ENCODE measurements around the gene BIRC7. TPM values are rescaled to one million over a fixed set of nuclear protein-coding genes. Genes with fewer than 3 reads are reported as not detected.

BIRC7 gene
- total RNA-seq, 1 donor from 2014 or later = not detected

DNA sequence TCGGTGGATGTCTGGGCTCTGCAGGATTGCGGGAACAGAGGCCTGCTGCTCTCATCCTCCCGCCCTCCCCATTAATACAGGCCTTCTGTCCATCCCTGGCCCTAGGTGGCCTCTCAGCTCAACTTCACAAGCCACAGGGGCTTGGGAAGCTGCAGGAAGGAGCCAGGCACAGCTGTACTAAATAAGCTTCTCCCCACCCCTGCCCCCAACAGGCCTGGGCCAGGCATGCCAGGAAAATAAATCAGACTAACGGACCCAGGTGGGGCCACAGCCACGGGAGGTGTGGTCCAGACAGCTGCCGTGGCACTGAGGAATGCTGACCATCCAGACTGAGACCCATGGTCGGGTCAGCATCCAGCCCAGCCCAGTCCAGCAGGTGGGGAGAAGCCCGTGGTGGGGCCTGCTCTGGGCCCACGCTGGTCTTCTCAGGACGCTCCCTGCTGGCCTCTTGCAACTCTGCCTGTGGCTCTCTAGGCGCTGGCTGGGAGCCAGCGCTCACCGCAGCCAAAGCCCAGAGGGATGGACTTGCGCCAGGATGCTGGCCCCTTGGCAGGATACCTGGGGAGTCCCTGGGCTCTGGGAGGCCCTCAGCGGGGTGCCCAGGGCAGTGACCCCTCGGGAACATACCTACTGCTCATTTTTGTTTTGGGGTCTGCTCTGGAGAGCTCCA is 11.2 kb upstream of the BIRC7 start:
- DNase-seq (ENCODE audit: low read depth in 2 of 2) = peak; percentile 48 to 52

DNA sequence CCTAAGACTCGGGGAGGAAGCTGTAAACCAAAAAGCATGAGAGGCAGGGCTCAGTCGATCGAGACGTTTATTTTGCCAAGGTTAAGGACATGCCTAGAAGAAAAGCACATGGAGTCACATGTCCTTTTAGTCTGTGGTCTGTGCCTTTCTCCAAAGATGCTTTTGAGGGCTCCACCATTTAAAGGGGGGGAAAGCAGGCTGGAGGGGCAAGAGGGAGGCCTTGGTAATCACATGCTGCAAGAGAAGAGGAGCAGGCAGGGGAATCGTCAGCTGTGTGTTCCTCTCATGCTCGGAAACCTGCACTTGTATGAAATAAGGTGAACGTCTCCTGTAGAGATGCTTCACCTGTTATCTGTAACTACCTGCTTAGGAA is 10.6 kb upstream of the BIRC7 start:
- no peak for DNase-seq (ENCODE audit: low read depth in 2 of 2)

DNA sequence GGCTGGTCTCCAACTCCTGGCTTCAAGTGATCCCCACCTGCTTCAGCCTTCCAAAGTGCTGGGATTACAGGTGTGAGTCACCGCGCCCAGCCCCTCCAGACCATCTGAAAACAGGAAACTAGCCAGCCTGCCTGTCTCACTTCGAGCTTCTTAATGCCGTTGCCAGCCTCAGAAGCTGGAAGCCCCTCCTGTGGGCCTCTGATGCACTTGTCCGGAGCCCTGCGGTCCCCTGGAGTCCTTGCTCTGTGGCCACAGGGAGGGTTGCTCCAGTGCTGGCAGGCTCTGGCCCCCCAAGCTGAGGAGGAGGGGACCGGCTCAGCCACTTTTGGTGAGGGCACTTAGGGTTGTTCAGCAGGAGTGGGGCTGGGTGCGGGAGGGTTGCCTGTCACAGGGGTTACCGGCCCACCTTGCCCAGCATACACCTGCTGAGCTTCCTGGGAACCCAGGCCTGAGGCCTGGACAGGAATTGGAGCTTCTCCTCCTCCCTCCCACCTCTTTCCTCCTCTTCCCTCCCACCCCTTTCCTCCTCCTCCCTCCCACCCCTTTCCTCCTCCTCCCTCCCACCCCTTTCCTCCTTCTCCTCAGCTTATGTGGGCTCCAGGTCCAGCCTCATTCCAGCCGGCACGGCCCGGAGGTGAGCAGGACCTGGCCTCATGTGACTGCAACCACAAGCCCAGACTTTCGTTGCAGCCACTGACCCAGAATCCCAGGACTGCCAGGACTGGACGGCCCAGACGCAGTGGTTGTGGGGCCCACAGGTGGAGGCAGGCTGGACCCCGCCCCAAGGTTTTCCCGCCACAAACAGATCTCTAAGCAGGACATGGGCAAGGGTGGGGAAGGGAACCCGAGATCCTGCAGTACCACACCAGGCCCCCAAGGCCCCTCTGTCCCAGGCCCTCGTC is 9.4 kb upstream of the BIRC7 start:
- no peak for DNase-seq (ENCODE audit: low read depth in 2 of 2)

DNA sequence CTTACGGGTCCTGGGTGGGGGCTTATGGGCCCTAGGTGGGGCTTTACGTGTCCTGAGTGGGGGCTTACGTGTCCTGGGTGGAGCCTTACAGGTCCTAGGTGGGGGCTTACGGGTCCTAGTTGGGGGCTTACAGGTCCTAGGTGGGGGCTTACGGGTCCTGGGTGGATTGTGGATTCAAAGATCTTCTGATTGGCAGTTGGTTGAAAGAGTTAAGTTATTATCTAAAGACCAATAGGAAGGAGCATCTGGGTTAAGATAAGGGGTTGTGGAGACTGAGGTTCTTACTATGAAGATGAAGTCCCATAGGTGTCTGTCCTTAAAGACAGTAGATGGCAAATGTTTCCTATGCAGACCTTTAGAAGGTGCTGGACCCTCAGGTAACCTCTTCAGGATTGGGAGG is 8.4 kb upstream of the BIRC7 start:
- DNase-seq (ENCODE audit: low read depth in 2 of 2) = no peak

DNA sequence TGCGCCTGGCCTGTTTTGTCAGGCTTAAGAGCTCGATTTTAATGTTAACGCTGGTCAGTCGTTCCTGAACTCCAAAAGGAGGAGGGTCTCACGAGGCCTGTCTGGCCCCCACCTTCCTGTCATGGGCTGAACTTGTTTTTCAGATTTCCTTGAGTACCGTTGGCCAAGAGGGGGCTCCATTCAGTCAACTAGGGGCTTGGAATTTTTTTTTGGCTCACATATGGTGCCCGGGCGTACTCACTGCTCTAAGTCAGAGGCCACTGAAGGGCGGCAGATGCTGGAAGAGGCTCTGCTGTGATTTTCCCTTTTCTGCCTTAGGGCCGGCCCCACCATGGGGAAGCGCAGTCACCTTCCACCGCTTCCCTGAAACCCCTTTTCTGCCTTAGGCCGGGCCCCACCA is 6.9 kb upstream of the BIRC7 start:
- DNase-seq (ENCODE audit: low read depth in 2 of 2) = no peak

DNA sequence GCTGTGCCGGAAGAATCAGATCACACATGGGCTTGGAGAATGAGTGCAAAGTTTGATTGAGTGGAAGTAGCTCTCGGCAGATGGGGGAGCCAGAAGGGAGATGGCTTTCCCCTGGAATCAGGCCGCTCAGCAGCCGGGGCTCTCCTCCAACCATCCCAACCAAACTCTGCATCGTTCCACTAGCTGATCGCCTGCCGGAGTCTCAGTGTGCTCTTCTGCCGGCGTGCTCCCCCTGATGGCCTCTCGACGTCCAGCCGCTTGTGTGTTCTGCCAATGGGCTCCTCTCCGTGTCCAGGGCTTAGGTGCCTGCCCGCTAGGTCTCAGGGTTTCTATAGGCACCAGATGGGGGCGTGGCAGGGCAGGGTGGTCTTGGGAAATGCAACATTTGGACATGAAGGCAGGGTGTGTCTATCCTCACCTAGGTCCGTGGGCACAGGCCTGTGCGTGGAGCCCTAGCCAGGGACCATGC is 4.9 kb upstream of the BIRC7 start:
- DNase-seq (ENCODE audit: low read depth in 2 of 2) = peak; percentile 78 to 81

DNA sequence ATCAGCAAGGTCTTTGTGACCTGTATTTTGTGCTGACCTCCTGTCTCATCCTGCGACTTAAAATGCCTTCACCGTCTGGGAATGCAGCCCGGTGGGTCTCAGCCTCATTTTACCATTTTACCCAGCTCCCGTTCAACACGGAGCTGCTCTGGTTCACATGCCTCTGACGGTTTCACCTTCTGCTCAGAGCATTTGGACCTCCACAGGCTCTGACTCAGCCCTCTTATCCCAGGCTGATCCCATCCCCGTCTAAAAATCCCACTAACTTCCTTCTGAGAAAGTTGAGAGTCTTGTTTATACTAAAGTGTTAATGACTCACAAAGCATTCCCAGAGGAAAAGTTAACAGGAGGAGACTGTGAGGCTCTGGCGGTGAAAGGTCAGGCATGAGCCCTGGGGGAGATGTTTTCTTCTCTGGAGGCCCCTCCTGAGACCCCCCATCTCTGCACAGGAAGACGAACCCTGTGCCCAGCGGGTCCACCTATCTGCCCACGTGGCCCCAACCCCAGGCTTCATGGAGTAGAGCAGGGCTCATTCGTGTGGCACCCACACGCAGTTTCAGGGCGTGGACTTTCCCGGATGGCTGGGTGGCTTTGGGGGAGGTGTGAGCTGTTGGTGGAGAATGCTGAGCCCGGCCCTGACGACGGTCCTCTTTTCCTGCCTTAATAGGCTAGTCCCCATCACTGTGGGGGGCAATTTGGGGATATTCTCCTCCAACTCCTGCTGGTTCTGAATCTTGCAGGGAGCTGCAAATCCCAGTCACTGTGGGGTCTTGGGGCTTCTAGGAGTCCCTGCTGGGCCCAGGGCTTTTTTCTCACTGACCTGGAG is 3.3 kb upstream of the BIRC7 start:
- DNase-seq (ENCODE audit: low read depth in 2 of 2) = peak in 1 of 2 donors; percentile 82

DNA sequence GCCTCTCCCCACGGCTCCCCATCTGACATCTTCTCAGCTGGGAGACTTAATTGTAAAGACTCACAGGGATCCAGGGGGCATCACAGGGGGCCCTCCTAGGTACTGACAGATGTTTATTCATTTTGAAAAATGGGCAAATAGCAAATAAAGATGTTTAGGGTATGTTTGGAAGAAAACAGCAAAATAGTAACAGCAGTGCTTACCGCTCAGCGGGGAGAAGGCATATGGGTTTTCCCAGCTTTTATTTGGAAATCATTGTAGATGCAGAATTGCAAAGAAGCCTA is 2.7 kb upstream of the BIRC7 start:
- no peak for DNase-seq (ENCODE audit: low read depth in 2 of 2)

DNA sequence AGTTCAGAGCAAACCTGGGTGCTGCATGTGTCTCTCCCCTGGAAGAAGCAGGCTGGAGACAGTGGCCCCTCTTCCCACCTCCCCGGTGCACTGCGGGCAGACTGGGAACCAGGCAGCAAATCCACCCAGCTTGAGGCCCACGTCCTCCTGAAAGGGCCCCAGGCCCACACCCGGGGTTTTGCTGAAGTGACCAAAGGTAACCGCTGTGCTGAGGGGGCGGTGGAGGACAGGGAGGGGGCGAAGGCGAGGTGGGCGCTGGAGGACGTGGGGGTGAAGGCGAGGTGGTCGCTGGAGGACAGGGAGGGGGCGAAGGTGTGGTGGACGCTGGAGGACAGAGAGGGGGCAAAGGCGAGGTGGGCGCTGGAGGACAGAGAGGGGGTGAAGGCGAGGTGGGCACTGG is 1.8 kb upstream of the BIRC7 start:
- no peak for DNase-seq (ENCODE audit: low read depth in 2 of 2)

DNA sequence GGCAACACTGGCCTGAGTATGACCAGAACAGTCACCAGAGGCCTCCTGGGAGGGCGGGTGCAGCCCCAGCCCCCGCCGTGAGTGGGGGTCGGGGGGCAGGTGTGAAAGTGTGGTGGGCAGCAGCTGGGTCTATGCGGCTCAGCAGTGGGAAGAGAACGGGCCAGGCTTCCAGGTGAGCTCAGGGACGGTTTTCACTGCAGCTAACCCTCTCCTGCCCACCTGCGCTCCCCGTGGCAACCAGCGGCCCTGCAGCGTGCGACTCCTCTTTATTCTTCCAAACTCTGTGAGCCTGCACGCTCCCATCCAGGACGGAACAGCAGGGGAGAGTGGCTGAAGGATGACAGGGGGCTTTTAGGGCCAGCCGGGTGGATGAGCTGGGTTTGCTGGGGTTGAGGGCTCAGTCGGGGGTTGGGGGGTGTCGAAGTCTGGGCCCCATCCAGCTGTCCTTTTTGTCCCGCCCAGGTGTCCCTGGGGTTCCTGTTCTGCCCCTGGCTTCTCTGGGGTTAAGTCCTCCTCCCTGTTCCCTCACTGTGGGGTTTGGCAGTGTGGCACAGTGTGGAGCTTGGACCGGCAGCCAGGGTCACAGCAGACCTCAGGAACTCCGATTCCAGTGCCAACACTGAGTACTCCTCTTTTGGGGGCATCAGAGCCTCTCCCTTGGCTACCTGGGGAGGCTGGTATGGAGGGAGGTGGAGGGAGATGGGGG is 859 bp upstream of the BIRC7 start:
- peak; percentile 15 to 45 for DNase-seq (ENCODE audit: low read depth in 2 of 2)

DNA sequence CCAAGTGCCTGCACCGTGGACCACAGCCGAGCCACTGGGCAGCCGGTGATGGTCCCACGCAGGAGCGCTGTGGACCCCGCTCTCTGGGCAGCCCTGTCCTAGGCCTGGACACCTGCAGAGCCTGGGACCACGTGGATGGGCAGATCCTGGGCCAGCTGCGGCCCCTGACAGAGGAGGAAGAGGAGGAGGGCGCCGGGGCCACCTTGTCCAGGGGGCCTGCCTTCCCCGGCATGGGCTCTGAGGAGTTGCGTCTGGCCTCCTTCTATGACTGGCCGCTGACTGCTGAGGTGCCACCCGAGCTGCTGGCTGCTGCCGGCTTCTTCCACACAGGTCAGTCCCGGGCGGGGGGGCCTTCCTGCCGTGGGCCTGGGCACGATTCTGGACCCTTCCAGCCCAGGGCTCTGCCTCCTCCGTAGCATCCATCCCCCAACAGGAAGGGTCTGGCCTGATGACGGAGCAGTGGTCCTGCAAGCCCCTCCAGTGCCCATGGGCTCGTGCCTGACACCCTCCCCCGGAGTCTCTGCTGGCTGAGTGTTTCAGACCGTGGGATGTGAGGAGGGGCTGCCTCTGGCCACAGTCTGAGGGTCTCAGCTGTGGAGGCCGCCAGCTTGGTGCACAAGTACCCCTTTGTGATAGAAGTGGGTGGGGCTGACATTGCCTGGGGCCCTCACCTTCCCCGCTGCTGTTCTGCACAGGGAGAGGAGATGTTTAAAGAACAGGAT is 572 bp downstream of the BIRC7 start:
- DNase-seq (ENCODE audit: low read depth in 2 of 2) = no peak

DNA sequence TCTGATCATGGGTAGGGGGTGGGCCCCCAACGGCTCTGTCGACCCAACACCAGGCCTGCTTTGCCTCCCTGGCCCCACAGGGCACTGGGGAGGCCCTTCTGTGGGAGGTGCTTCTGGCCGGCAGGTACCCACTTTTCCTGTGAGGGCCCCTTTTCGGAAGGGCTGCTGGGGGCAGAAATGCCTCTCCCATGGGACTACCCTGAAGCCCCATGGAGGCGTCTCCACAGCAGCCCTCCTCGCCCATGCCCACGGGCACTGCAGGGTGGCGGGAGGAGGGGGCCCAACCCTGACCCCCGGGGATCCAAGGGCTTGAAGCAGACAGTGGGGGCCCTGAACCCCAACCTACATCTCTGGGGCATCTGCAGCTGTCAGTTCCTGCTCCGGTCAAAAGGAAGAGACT is 2.3 kb downstream of the BIRC7 start:
- DNase-seq (ENCODE audit: low read depth in 2 of 2) = no peak

DNA sequence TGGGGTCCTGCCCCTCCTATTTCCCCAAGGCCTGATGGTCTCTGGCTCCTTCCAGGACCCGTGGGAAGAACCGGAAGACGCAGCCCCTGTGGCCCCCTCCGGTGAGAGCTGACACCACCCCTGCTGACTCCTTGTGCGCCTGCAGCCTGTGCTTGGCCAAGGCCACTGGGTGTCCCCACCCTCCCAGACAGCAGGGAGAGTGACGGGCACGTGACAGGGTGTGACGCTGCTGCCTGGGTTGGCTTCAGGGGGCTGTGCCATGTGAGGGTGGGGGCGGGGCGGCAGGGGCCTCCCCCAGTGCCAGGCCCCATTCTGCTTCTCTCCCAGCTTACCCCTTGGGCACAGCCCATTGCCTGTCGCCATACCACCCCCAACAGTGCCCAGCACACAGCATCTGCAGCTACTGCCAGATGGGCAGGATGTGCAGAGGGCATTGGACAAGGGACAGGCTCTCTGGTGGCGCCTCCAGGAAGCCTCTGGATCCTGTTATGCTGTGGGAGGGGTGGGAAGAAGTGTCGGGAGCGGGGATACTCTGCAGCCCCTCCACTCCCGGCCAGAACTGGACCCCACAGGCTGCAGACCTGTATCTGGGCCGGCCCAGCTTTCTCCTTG is 2.9 kb downstream of the BIRC7 start:
- DNase-seq (ENCODE audit: low read depth in 2 of 2) = peak; percentile 13 to 54

DNA sequence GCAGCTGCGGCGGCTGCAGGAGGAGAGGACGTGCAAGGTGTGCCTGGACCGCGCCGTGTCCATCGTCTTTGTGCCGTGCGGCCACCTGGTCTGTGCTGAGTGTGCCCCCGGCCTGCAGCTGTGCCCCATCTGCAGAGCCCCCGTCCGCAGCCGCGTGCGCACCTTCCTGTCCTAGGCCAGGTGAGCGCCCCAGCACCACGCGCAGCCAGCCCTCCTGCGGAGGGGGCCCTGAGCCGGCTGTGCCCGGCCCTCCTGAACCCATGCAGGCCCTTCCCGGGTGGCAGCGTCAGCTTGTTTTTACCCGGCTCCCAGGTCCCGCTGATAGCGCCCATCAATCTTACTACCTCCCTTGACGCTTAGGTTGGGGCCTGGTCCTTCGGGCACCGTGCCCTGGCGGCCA is 3.7 kb downstream of the BIRC7 start:
- DNase-seq (ENCODE audit: low read depth in 2 of 2) = no peak

DNA sequence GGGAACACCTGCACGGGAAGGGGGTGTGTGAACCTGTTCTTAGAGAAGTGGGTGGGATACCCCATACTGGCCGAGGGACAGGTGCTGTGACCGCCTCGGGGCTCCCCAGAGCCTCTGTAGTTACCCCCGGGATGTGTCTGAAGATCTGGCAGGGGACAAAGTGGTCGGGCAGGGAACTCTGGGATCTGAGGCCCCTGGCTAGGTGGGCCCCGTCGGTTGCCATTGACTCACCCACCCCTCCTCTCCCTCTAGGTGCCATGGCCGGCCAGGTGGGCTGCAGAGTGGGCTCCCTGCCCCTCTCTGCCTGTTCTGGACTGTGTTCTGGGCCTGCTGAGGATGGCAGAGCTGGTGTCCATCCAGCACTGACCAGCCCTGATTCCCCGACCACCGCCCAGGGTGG is 4.3 kb downstream of the BIRC7 start:
- no peak for DNase-seq (ENCODE audit: low read depth in 2 of 2)

DNA sequence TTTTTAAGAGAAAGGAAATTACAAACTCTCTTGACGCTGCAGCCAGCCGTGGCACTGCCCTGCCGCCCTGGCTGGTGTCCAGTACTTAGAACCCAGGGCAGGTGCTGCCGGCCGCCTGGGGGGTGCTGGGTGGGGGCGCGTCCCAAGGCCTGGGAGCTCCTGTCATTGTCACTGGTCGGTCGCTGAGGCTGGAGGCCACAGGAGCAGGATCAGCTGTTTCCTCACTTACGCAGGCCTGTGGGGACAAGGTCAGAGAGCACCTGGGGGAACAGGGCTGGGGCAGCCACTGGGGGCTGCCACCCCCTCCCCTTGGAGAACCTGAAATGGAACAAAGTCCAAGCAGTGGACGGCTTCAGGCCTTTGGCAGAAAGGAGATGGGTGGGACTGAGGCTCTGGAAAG is 5.6 kb downstream of the BIRC7 start:
- DNase-seq (ENCODE audit: low read depth in 2 of 2) = peak; percentile 27 to 28

DNA sequence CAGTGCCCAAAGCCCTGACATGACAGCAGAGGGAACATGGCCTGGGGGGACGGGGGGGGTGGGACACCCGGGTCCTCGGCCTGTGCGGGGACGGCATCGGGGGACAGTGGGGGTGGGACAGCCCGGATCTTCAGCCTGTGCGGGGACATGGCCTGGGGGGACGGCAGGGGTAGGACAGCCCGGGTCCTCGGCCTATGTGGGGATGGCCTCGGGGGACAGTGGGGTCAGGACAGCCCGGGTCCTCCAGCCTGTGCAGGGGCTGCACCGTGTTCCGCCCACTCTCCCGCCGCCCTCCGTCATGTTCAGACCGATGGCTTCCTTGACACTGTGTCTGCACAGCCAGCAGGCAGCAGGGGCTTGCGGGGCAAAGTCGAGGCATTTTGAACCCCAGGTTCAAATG is 7.0 kb downstream of the BIRC7 start:
- DNase-seq (ENCODE audit: low read depth in 2 of 2) = no peak

DNA sequence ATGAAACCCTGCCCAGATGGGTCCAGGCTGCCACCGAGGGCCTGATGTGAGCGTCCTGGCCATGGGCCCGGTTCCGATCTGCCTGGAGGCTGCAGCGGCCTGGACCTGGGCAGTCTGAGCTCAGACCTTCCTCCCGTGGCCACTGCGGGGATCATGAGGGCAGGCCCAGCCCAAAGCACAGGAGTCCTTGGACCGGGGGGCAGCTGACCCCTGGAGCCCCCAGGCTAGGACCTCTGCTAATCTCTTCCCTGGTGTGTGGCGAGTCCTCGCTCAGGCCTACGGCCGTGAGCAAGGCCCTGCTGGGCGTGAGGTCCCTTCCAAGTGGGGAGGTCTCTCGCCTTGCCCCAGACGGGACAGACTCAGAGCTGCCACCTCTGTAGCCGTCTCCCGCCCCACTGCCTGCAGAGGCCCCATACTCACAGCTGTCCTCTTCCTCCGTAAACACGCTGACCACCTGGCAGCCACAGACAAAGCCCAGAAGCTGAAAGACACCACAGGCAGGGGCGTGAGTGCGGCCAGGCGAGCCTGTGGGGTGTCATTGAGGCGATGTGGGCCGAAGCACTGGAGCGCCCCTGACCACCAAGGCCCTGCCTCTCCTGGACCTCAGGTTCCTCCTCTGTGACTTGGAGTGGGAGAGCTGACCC is 8.0 kb downstream of the BIRC7 start:
- DNase-seq (ENCODE audit: low read depth in 2 of 2) = no peak

DNA sequence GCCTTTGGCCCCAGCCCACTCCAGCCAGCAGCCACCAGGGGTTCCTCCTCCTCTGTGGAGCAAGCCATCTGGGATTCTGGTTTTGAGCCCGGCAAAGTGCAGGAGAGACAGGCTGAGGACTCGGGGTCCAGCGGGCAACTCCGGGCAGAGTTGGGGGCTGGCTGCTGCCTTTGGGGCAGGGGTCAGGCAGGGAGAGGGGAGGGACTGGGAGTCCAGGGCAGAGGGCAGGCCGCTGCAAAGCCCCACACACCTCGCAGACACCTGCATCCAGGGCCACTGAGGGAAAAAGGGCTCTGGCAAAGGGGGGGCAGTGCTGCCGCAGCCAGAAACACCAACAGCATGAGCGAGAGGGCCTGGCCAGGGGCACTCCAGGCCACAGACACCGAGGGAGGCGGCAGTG is 8.8 kb downstream of the BIRC7 start:
- DNase-seq (ENCODE audit: low read depth in 2 of 2) = no peak
